LHCN-M2 (cell line): ENCODE results near the gene P2RY8. TPM values are rescaled to one million over a fixed set of nuclear protein-coding genes. Genes with fewer than 3 reads are reported as not detected.

Experiments used
- DNase-seq: peaks from one replicate; pipeline ENCODE4 v3.0.0-alpha.2; 2012; ENCODE audit warnings: low read depth
- total RNA-seq: library from RNA; depleted of rRNA; stranded (reverse); fragments of >200 nt; gene quantifications from 2 replicates; pipeline ENCODE4 v1.2.3, GENCODE V29; 2014; rRNA removed

Gene P2RY8
- total RNA-seq, 1 experiment from 2014 or later, result under 0.01 TPM

GRCh38 chrX:1419545-1420355 lies 117.2 kb downstream of the P2RY8 start:
- no peak for DNase-seq

GRCh38 chrX:1418901-1419544 lies 118.0 kb downstream of the P2RY8 start:
- DNase-seq, result no peak

DNA sequence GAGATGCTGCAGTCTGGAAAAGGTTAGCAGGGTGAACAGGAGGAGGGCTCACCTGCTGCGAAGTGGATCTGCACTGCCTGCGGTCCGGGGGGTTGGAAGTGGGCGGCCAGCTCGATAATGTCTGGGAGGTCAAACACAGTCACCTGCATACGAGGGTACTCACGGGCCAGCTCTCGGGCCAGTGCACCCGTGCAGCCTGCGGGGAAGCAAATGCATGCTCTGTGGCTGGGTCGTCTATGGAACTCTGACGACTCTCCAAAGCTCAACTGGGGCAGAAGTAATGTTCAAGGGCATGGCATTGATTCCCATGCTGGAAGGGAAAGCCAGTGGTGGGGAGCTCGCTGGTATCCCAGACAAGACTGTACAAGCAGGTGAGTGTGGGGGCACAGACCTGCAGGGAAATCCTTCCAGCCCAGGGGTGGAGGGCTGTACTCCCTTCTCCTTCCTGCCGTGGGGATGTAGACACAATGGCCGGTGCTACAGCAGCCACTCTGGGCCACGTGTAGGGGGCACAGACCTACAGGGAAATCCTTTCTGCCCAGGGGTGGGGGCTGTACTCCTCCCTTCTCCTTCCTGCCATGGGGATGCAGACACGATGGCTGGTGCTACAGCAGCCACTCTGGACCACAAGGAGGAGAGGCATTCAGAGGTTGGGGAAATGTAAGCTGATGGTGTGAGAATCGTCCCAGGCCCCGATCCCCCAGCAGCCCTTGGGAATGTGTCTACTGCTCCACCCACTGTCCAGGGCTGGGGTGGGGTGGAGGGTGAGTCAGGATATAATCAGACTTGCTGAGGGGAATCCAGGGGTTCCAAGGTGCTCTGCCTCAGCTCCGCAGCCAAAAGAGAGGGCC lies 118.8 kb downstream of the P2RY8 start:
- no peak for DNase-seq

DNA sequence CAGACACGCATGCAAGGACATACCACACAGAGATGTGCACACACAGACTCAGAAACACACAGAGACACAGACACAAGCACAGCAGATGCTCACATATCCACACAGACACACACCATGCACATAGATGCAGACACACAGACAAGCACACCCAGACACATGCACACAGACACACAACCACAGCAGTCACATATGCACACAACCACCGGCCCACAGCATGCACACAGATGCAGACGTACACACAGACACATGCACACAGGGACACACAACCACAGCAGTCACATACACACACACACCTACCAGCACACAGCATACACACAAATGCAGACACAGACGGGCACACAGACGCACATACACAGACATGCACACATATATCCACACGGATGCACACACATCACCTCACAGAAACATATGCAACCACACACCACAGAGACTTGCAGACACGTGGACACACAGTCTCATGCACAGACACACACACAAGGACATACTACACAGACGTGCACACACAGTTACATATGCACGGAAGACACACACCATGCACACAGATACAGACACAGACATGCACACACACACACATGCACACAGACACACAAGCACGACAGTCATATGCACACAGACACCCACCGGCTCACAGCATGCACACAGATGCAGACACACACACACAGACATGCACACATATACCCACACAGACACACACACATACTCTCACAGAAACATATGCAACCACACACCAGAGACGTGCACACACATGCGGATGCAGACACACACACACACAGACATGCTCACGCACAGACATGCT lies 119.8 kb downstream of the P2RY8 start:
- DNase-seq, result no peak

DNA sequence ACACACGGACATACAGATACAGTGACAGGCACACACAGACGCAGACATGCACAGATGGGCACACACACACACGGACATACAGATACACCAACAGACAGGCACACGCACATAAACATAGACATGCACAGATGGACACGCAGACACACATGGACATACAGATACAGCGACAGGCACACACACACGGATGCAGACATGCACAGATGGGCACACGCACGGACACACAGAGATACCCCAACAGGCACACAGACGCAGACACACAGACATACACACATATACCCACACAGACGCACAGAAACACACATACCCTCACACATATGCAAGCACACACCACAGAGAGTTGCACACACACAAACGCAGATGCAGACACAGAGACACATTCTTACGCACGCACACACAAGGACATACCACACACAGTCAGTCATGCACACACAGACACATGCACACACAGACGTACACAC lies 120.6 kb downstream of the P2RY8 start:
- DNase-seq, result no peak

Other genes starting within 250 kb of the P2RY8 start
- gene IL3RA, start 200.4 kb downstream of the P2RY8 start, total RNA-seq, result not detected in 2 replicates
- 248 and 328 TPM in 2 replicates for gene SLC25A6, start 145.1 kb downstream of the P2RY8 start, total RNA-seq
- 11.5 and 15.1 TPM in 2 replicates for gene ASMTL, start 84.3 kb downstream of the P2RY8 start, total RNA-seq
- 29.3 and 31.5 TPM in 2 replicates for gene AKAP17A, start 54.4 kb upstream of the P2RY8 start, total RNA-seq
- not detected in 2 replicates for gene ASMT, start 77.9 kb upstream of the P2RY8 start, total RNA-seq